ENCODE measurements around the gene GPR162. TPM values are rescaled to one million over a fixed set of nuclear protein-coding genes. Genes with fewer than 3 reads are reported as not detected.

Gene GPR162
- total RNA-seq, 1 experiment from 2014 or later = 6.1 TPM

GRCh38 chr12:6790496-6791150 is 31.0 kb upstream of the GPR162 start:
- Histone ChIP-seq H2BK120ac (ENCODE audit: low read depth, low read length, poor library complexity, severe bottlenecking) (no peak overlapping the region), H3T11ph (ENCODE audit: low read length) (no peak overlapping the region), H2AFZ (ENCODE audit: low read length) (no peak overlapping the region), H2AK5ac (ENCODE audit: insufficient read length, low read length) (no peak overlapping the region), H4K5ac (ENCODE audit: insufficient read length, low read depth, low read length) (no peak overlapping the region), H3K9me3 (ENCODE audit: control insufficient read depth, low read depth, low read length) (no peaks in the 10 kb centered on the region), H2BK20ac (ENCODE audit: low read depth, low read length, poor library complexity, severe bottlenecking) (no peak overlapping the region), H2BK15ac (ENCODE audit: low read depth, low read length) (no peak overlapping the region), H4K91ac (ENCODE audit: insufficient read length, low read depth, low read length) (no peak overlapping the region), H3K23me2 (ENCODE audit: insufficient read length, low read depth, low read length, poor library complexity, severe bottlenecking) (no peaks in the 10 kb centered on the region), H3K27ac (ENCODE audit: insufficient read length, low read depth, low read length) (no peak overlapping the region), H3K9ac (ENCODE audit: extremely low read depth, insufficient read length, low read length) (no peak overlapping the region), H3K4me1 (ENCODE audit: insufficient read depth, low read length) (peaks cover 5% of the 10 kb centered on the region; the same call in 1 of the 2 replicates), H3K79me2 (ENCODE audit: insufficient read depth, low read length) (no peaks in the 10 kb centered on the region), H4K8ac (replicated peaks; ENCODE audit: insufficient read length, low read depth, low read length) (no peak overlapping the region), H3K4me2 (ENCODE audit: insufficient read depth, insufficient read length, low read length) (no peak overlapping the region), H2BK5ac (ENCODE audit: insufficient read length, low read length) (no peak overlapping the region), H2BK12ac (ENCODE audit: insufficient read length, low read depth, low read length) (no peak overlapping the region), H3K23ac (ENCODE audit: insufficient read length, low read depth, low read length) (no peak overlapping the region), H3K27me3 (ENCODE audit: insufficient read depth, low read length) (no peaks in the 10 kb centered on the region; the same call in 1 of the 2 replicates), H3K18ac (ENCODE audit: insufficient read length, low read depth, low read length) (no peak overlapping the region), H3K14ac (ENCODE audit: insufficient read depth, low read length) (no peak overlapping the region), H3K79me1 (ENCODE audit: insufficient read depth, low read depth, low read length, poor library complexity, severe bottlenecking) (no peaks in the 10 kb centered on the region), H4K20me1 (ENCODE audit: control insufficient read depth, insufficient read depth, insufficient read length) (no peaks in the 10 kb centered on the region), H3K56ac (ENCODE audit: insufficient read length, low read depth, low read length) (no peak overlapping the region), H3K4ac (ENCODE audit: low read depth, low read length) (no peak overlapping the region)
- no CpG with 5 or more reads among the region's 12 CpGs for WGBS (ENCODE audit: extremely low coverage, insufficient read length, low lambda C conversion rate)
- Mint-ChIP-seq H3K4me1 (peaks cover 29 to 34% of the 10 kb centered on the region in 2 experiments), H3K27me3 (ENCODE audit: low read depth) (peaks cover 29% of the 10 kb centered on the region), H3K4me3 (no peak overlapping the region), H3K36me3 (ENCODE audit: insufficient read depth in 1 of 3, low read depth in 3 of 3) (no peaks in the 10 kb centered on the region; a peak in 1 of 7 replicates), H3K27ac (no peak overlapping the region), H3K9me3 (no peaks in the 10 kb centered on the region)
- TF ChIP-seq CTCF (conservative IDR thresholded peaks at IDR 0.05) = no peak
- no peak for DNase-seq
